Peyer's patch (tissue), 4 donors: Measurements from ENCODE around the gene FARP1. TPM values are rescaled to one million over a fixed set of nuclear protein-coding genes. Genes with fewer than 3 reads are reported as not detected.

Source experiments
- DNase-seq, 3 donors: peaks; one replicate each; pipeline ENCODE4 v3.0.0-alpha.2; 2017 to 2019
- H3K27ac ChIP-seq, 4 donors: fragments of 200-600 bp; sonication (generic); one replicate each; pipeline ENCODE4 v1.5.1; 2016 to 2019
- H3K27me3 ChIP-seq, 2 donors: fragments of 200-600 bp; sonication (generic); one replicate each; pipeline ENCODE4 v1.5.1; 2019
- H3K36me3 ChIP-seq, 3 donors: fragments of 200-600 bp; sonication (generic); one replicate each; pipeline ENCODE4 v1.5.1; 2016 to 2019
- H3K4me1 ChIP-seq, 4 donors: fragments of 200-600 bp; sonication (generic); one replicate each; pipeline ENCODE4 v1.5.1; 2016 to 2019
- H3K4me3 ChIP-seq, 4 donors: fragments of 200-600 bp; sonication (generic); 1 replicate in 3 of 4; 2 replicates in 1 of 4; pipeline ENCODE4 v1.5.1; 2016 to 2019; ENCODE audit warnings: mild to moderate bottlenecking in 1 of 4
- H3K9me3 ChIP-seq, 4 donors: fragments of 200-600 bp; sonication (generic); one replicate each; pipeline ENCODE4 v1.5.1; 2016 to 2019; ENCODE audit warnings: mild to moderate bottlenecking in 1 of 4
- CTCF ChIP-seq, 6 experiments: fragments of 450-650 bp in 4 of 6; fragments of 200-600 bp in 2 of 6; sonication (generic) in 1 of 6; IDR thresholded peaks; one replicate each; pipeline ENCODE4 v1.5.1; 2017 to 2019; ENCODE audit warnings: antibody characterized with exemption in 6 of 6, mild to moderate bottlenecking in 3 of 6, moderate library complexity in 1 of 6
- POLR2A ChIP-seq, 2 donors: fragments of 450-650 bp; IDR thresholded peaks; one replicate each; pipeline ENCODE4 v1.5.1; 2017; ENCODE audit warnings: antibody characterized with exemption in 2 of 2, mild to moderate bottlenecking in 2 of 2, moderate library complexity in 2 of 2
- total RNA-seq, 4 donors: library from RNA; depleted of rRNA; stranded (reverse); fragments of >200 nt; gene quantifications; one replicate each; pipeline ENCODE4 v1.1.0, GENCODE V29; 2016

The FARP1 gene
- total RNA-seq, 4 donors from 2014 or later: 10.6 to 61.1 (median 14.9) TPM

GRCh38 chr13:98490866-98491265, 348.0 kb downstream of the FARP1 start:
- no peaks in the 10 kb centered on the region for H3K36me3 ChIP-seq
- no peaks in the 10 kb centered on the region for H3K27me3 ChIP-seq
- DNase-seq: no peak
- H3K4me3 ChIP-seq: no peak overlapping the region
- H3K4me1 ChIP-seq: peaks cover 0 to 87% (median 14%) of the 10 kb centered on the region in 4 donors
- peak overlapping the region in 3 of 4 donors; percentile 33 to 80 (median 54) for H3K27ac ChIP-seq
- no peak for TF ChIP-seq POLR2A (IDR thresholded peaks at IDR 0.05)
- no peak for TF ChIP-seq CTCF (IDR thresholded peaks at IDR 0.05)
- no peaks in the 10 kb centered on the region for H3K9me3 ChIP-seq

GRCh38 chr13:98492335-98493041, 349.6 kb downstream of the FARP1 start:
- peak overlapping the region in 1 of 4 donors; percentile 13 for H3K27ac ChIP-seq
- no peak for DNase-seq
- H3K4me1 ChIP-seq: peaks cover 0 to 89% (median 13%) of the 10 kb centered on the region in 4 donors
- no peaks in the 10 kb centered on the region for H3K27me3 ChIP-seq
- H3K36me3 ChIP-seq: no peaks in the 10 kb centered on the region
- TF ChIP-seq POLR2A (IDR thresholded peaks at IDR 0.05): no peak
- TF ChIP-seq CTCF (IDR thresholded peaks at IDR 0.05): no peak
- H3K4me3 ChIP-seq: no peak overlapping the region
- H3K9me3 ChIP-seq: no peaks in the 10 kb centered on the region

- Histone ChIP-seq H3K36me3 (no peaks in the 10 kb centered on the region), H3K27ac (no peak overlapping the region), H3K27me3 (no peaks in the 10 kb centered on the region), H3K4me1 (peaks cover 0 to 84% (median 11%) of the 10 kb centered on the region in 4 donors), H3K9me3 (no peaks in the 10 kb centered on the region), H3K4me3 (no peak overlapping the region)
- TF ChIP-seq CTCF (IDR thresholded peaks at IDR 0.05) (no peak), POLR2A (IDR thresholded peaks at IDR 0.05) (no peak)
- no peak for DNase-seq
These were observed 350.3 kb downstream of the FARP1 start for GRCh38 chr13:98493042-98493712.

- H3K4me1 ChIP-seq: peaks cover 0 to 68% (median 10%) of the 10 kb centered on the region in 4 donors
- TF ChIP-seq CTCF (IDR thresholded peaks at IDR 0.05) (no peak), POLR2A (IDR thresholded peaks at IDR 0.05) (no peak)
- H3K27ac ChIP-seq: peak overlapping the region in 3 of 4 donors; percentile 6 to 76 (median 19)
- DNase-seq: no peak
- no peak overlapping the region for H3K4me3 ChIP-seq
- no peaks in the 10 kb centered on the region for H3K9me3 ChIP-seq
- no peaks in the 10 kb centered on the region for H3K27me3 ChIP-seq
- H3K36me3 ChIP-seq: peaks cover 0 to 12% (median 0%) of the 10 kb centered on the region in 3 donors
These were observed 351.9 kb downstream of the FARP1 start for GRCh38 chr13:98494769-98495168.

- peak overlapping the region; percentile 52 to 76 (median 66) for H3K27ac ChIP-seq
- no peak for TF ChIP-seq POLR2A (IDR thresholded peaks at IDR 0.05)
- TF ChIP-seq CTCF (IDR thresholded peaks at IDR 0.05): no peak
- no peaks in the 10 kb centered on the region for H3K9me3 ChIP-seq
- H3K4me3 ChIP-seq: no peak overlapping the region
- H3K36me3 ChIP-seq: peaks cover 0 to 13% (median 0%) of the 10 kb centered on the region in 3 donors
- H3K27me3 ChIP-seq: no peaks in the 10 kb centered on the region
- peaks cover 0 to 57% (median 2%) of the 10 kb centered on the region in 4 donors for H3K4me1 ChIP-seq
- DNase-seq: peak in 1 of 3 donors; percentile 74
These were observed 353.0 kb downstream of the FARP1 start for GRCh38 chr13:98495627-98496478.
